Left ventricle myocardium inferior (tissue), 1 donor: ENCODE measurements around the gene NR3C2. TPM values are rescaled to one million over a fixed set of nuclear protein-coding genes. Genes with fewer than 3 reads are reported as not detected.

ENCODE experiments used
- DNase-seq: peaks from one replicate; pipeline ENCODE4 v3.0.0-alpha.2; 2020
- H3K27ac ChIP-seq: fragments of 200-600 bp; replicated peaks from 2 replicates; pipeline ENCODE4 v1.8.0; 2021
- H3K27me3 ChIP-seq: fragments of 200-600 bp; 2 replicates; pipeline ENCODE4 v1.8.0; 2021; ENCODE audit warnings: low read depth
- H3K36me3 ChIP-seq: fragments of 200-600 bp; 2 replicates; pipeline ENCODE4 v1.8.0; 2021
- H3K4me1 ChIP-seq: fragments of 200-600 bp; 2 replicates; pipeline ENCODE4 v1.8.0; 2021
- H3K4me3 ChIP-seq: fragments of 200-600 bp; 2 replicates; pipeline ENCODE4 v1.8.0; 2021; ENCODE audit warnings: mild to moderate bottlenecking, moderate library complexity
- H3K9me3 ChIP-seq: fragments of 200-600 bp; replicated peaks from 2 replicates; pipeline ENCODE4 v1.8.0; 2021
- CTCF ChIP-seq: fragments of 200-600 bp; IDR thresholded peaks from 2 replicates; pipeline ENCODE4 v1.8.0; 2021; ENCODE audit warnings: antibody characterized with exemption, mild to moderate bottlenecking, borderline replicate concordance
- intact Hi-C: fragments of 100-400 bp; cut with micrococcal nuclease; formaldehyde crosslinking; loops from one replicate; pipeline ENCODE4 v1.11.0; 2022
- total RNA-seq: library from RNA; stranded (reverse); fragmentation: NEBNext Ultra II Directional; extraction: Animal tissue kit (Norgen Biotek cat#: 25700); gene quantifications from one replicate; pipeline ENCODE4 v1.2.1, GENCODE V29; 2021
- donor health status: DM: no; HTN: yes; CAD: no; lungs with severe emphysema.

NR3C2 gene
- total RNA-seq, 1 donor from 2014 or later, result 23.9 TPM

- H3K27me3 ChIP-seq, result no peaks in the 10 kb centered on the region
Observed at GRCh38 chr4:148405161-148405893, 36.9 kb downstream of the NR3C2 start.

GRCh38 chr4:148398988-148399387 lies 43.2 kb downstream of the NR3C2 start:
- H3K27ac ChIP-seq, result peak overlapping the region; percentile 3
- intact Hi-C loops, result no loop called here

More at GRCh38 chr4:148405161-148405893, 36.9 kb downstream of the NR3C2 start:
- no peak for TF ChIP-seq CTCF
- peaks cover 35% of the 10 kb centered on the region for H3K4me1 ChIP-seq
- no peak overlapping the region for H3K4me3 ChIP-seq
- intact Hi-C loops, result no loop called here
- no peaks in the 10 kb centered on the region for H3K36me3 ChIP-seq
- H3K27ac ChIP-seq, result no peak overlapping the region
- no peak for DNase-seq
- H3K9me3 ChIP-seq, result no peaks in the 10 kb centered on the region

GRCh38 chr4:148397771-148398170 lies 44.4 kb downstream of the NR3C2 start:
- intact Hi-C loops, result no loop called here
- Histone ChIP-seq H3K27me3 (no peaks in the 10 kb centered on the region), H3K9me3 (no peaks in the 10 kb centered on the region)

More at GRCh38 chr4:148398988-148399387, 43.2 kb downstream of the NR3C2 start:
- Histone ChIP-seq H3K4me3 (no peak overlapping the region), H3K36me3 (no peaks in the 10 kb centered on the region), H3K27me3 (no peaks in the 10 kb centered on the region), H3K4me1 (peaks cover 45% of the 10 kb centered on the region), H3K9me3 (no peaks in the 10 kb centered on the region)
- no peak for TF ChIP-seq CTCF
- no peak for DNase-seq

GRCh38 chr4:148396986-148397673 lies 45.1 kb downstream of the NR3C2 start:
- TF ChIP-seq CTCF, result no peak
- H3K4me3 ChIP-seq, result no peak overlapping the region
- DNase-seq, result no peak
- H3K27ac ChIP-seq, result peak overlapping the region; percentile 15
- intact Hi-C loops, result no loop called here
- H3K36me3 ChIP-seq, result no peaks in the 10 kb centered on the region
- H3K27me3 ChIP-seq, result no peaks in the 10 kb centered on the region
- H3K9me3 ChIP-seq, result no peaks in the 10 kb centered on the region
- H3K4me1 ChIP-seq, result peaks cover 37% of the 10 kb centered on the region

More at GRCh38 chr4:148397771-148398170, 44.4 kb downstream of the NR3C2 start:
- DNase-seq, result no peak
- Histone ChIP-seq H3K36me3 (no peaks in the 10 kb centered on the region), H3K4me1 (peaks cover 37% of the 10 kb centered on the region), H3K4me3 (no peak overlapping the region), H3K27ac (peak overlapping the region; percentile 7)
- no peak for TF ChIP-seq CTCF

- Histone ChIP-seq H3K9me3 (no peaks in the 10 kb centered on the region), H3K36me3 (no peaks in the 10 kb centered on the region), H3K4me1 (peaks cover 44% of the 10 kb centered on the region), H3K27me3 (no peaks in the 10 kb centered on the region), H3K27ac (no peak overlapping the region), H3K4me3 (no peak overlapping the region)
- TF ChIP-seq CTCF, result no peak
- intact Hi-C loops, result no loop called here
- no peak for DNase-seq
Observed at GRCh38 chr4:148395771-148396170, 46.4 kb downstream of the NR3C2 start.
